ENCODE data around the gene SHB.

The SHB gene

DNA sequence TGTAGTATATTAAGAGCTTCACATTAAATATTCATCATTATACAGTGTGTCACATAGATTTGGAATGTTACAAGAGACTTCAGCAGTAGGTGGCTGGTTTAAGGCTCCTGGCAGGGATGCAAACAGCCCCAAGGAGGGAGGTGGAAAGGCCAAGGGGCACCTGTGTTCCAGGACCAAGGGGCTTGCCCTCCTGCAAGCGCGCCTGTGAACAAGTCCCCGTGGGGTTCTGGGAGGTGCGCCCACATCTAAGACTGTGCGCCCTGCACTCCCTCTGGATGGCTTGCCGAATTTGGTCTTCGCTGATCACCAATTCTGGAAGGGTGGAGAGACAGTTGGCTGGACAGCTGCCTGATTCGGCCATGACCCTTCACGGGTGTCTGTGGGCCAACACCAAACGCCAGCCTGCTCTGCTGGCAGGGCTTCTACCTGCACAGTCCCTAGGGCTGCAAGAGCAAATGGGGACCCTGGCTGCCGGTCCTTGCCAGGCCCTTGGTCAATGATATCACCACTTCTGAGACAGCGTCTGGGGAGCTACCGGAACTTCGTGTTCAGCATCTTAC is 153.0 kb downstream of the SHB start:
- Histone ChIP-seq H3K27ac (replicated peaks; ENCODE audit: low read length) (no peak overlapping the region), H2BK5ac (ENCODE audit: low read length) (no peak overlapping the region), H2BK15ac (ENCODE audit: low read length) (no peak overlapping the region), H3K36me3 (replicated peaks in 1 of 2; ENCODE audit: control insufficient read depth in 2 of 2, insufficient read depth in 2 of 2, low read length in 2 of 2) (no peaks in the 10 kb centered on the region), H3K4me3 (ENCODE audit: low read length in 2 of 2) (no peak overlapping the region), H3K4me2 (ENCODE audit: insufficient read depth, low read length, poor library complexity, severe bottlenecking) (no peak overlapping the region), H3K9me3 (replicated peaks in 1 of 2; ENCODE audit: control insufficient read depth in 2 of 2, insufficient read depth in 1 of 2, low read depth in 1 of 2, low read length in 2 of 2) (no peaks in the 10 kb centered on the region), H3K18ac (ENCODE audit: low read length) (no peak overlapping the region), H4K91ac (ENCODE audit: low read depth, low read length, poor library complexity) (no peak overlapping the region), H3K4me1 (ENCODE audit: control insufficient read depth in 2 of 2, insufficient read depth in 1 of 2, low read depth in 1 of 2, low read length in 2 of 2) (peaks cover 12 to 27% of the 10 kb centered on the region in 2 donors), H3K9ac (ENCODE audit: low read depth, low read length, poor library complexity) (no peak overlapping the region), H3K4ac (ENCODE audit: low read length) (no peak overlapping the region), H4K8ac (ENCODE audit: low read depth, low read length) (no peak overlapping the region), H2BK120ac (ENCODE audit: low read depth, low read length) (no peak overlapping the region), H3K14ac (ENCODE audit: low read length) (no peak overlapping the region), H2AFZ (ENCODE audit: low read length) (no peak overlapping the region), H3K79me1 (ENCODE audit: low read depth, low read length) (peaks cover 1% of the 10 kb centered on the region), H2BK12ac (ENCODE audit: low read length) (no peak overlapping the region), H3K27me3 (ENCODE audit: control insufficient read depth in 3 of 3, insufficient read depth in 3 of 3, low read depth in 1 of 3, low read length in 3 of 3) (no peaks in the 10 kb centered on the region), H2AK5ac (ENCODE audit: low read depth, low read length) (no peak overlapping the region), H3K23ac (ENCODE audit: low read depth, low read length, poor library complexity) (no peak overlapping the region)
- no peak for DNase-seq (ENCODE audit: low spot score)
- no CpG with 5 or more reads among the region's 14 CpGs for WGBS, 2 donors (ENCODE audit: extremely low coverage in 2 of 2, insufficient read length in 2 of 2, insufficient replicate concordance in 1 of 2)

GRCh38 chr9:37914701-37915358 is 154.2 kb downstream of the SHB start:
- no peak overlapping the region for H2BK120ac ChIP-seq (ENCODE audit: low read depth, low read length)
- no peak overlapping the region for H3K4me2 ChIP-seq (ENCODE audit: insufficient read depth, low read length, poor library complexity, severe bottlenecking)
- H3K36me3 ChIP-seq (replicated peaks in 1 of 2; ENCODE audit: control insufficient read depth in 2 of 2, insufficient read depth in 2 of 2, low read length in 2 of 2), result no peaks in the 10 kb centered on the region
- H2AK5ac ChIP-seq (ENCODE audit: low read depth, low read length), result peak overlapping the region; percentile 88
- H2BK5ac ChIP-seq (ENCODE audit: low read length), result no peak overlapping the region
- H3K18ac ChIP-seq (ENCODE audit: low read length), result peak overlapping the region; percentile 66
- no peaks in the 10 kb centered on the region for H3K27me3 ChIP-seq (ENCODE audit: control insufficient read depth in 3 of 3, insufficient read depth in 3 of 3, low read depth in 1 of 3, low read length in 3 of 3)
- peak overlapping the region; percentile 24 for H3K4ac ChIP-seq (ENCODE audit: low read length)
- no peaks in the 10 kb centered on the region for H3K9me3 ChIP-seq (replicated peaks in 1 of 2; ENCODE audit: control insufficient read depth in 2 of 2, insufficient read depth in 1 of 2, low read depth in 1 of 2, low read length in 2 of 2)
- DNase-seq (ENCODE audit: low spot score), result no peak
- H3K14ac ChIP-seq (ENCODE audit: low read length), result no peak overlapping the region
- peak overlapping the region; percentile 67 for H2BK12ac ChIP-seq (ENCODE audit: low read length)
- no peak overlapping the region for H3K9ac ChIP-seq (ENCODE audit: low read depth, low read length, poor library complexity)
- peaks cover 12 to 20% of the 10 kb centered on the region in 2 donors for H3K4me1 ChIP-seq (ENCODE audit: control insufficient read depth in 2 of 2, insufficient read depth in 1 of 2, low read depth in 1 of 2, low read length in 2 of 2)
- H3K79me1 ChIP-seq (ENCODE audit: low read depth, low read length), result peaks cover 1% of the 10 kb centered on the region
- whole genome bisulfite sequencing, 2 donors (ENCODE audit: extremely low coverage in 2 of 2, insufficient read length in 2 of 2, insufficient replicate concordance in 1 of 2), result no CpG with 5 or more reads among the region's 11 CpGs
- H3K27ac ChIP-seq (replicated peaks; ENCODE audit: low read length), result no peak overlapping the region
- no peak overlapping the region for H4K8ac ChIP-seq (ENCODE audit: low read depth, low read length)
- peak overlapping the region; percentile 65 for H2BK15ac ChIP-seq (ENCODE audit: low read length)
- H3K4me3 ChIP-seq (ENCODE audit: low read length in 2 of 2), result no peak overlapping the region
- no peak overlapping the region for H2AFZ ChIP-seq (ENCODE audit: low read length)
- H3K23ac ChIP-seq (ENCODE audit: low read depth, low read length, poor library complexity), result no peak overlapping the region
- H4K91ac ChIP-seq (ENCODE audit: low read depth, low read length, poor library complexity), result peak overlapping the region; percentile 15

GRCh38 chr9:37914154-37914551 is 154.9 kb downstream of the SHB start:
- no peak overlapping the region for H3K9ac ChIP-seq (ENCODE audit: low read depth, low read length, poor library complexity)
- no peaks in the 10 kb centered on the region for H3K9me3 ChIP-seq (replicated peaks in 1 of 2; ENCODE audit: control insufficient read depth in 2 of 2, insufficient read depth in 1 of 2, low read depth in 1 of 2, low read length in 2 of 2)
- peak overlapping the region; percentile 65 for H2BK15ac ChIP-seq (ENCODE audit: low read length)
- no peak overlapping the region for H3K27ac ChIP-seq (replicated peaks; ENCODE audit: low read length)
- H2BK120ac ChIP-seq (ENCODE audit: low read depth, low read length), result no peak overlapping the region
- no peak overlapping the region for H2AFZ ChIP-seq (ENCODE audit: low read length)
- H3K36me3 ChIP-seq (replicated peaks in 1 of 2; ENCODE audit: control insufficient read depth in 2 of 2, insufficient read depth in 2 of 2, low read length in 2 of 2), result no peaks in the 10 kb centered on the region
- H3K23ac ChIP-seq (ENCODE audit: low read depth, low read length, poor library complexity), result no peak overlapping the region
- H3K27me3 ChIP-seq (ENCODE audit: control insufficient read depth in 3 of 3, insufficient read depth in 3 of 3, low read depth in 1 of 3, low read length in 3 of 3), result no peaks in the 10 kb centered on the region
- no peak overlapping the region for H3K4me3 ChIP-seq (ENCODE audit: low read length in 2 of 2)
- H4K91ac ChIP-seq (ENCODE audit: low read depth, low read length, poor library complexity), result no peak overlapping the region
- peak overlapping the region; percentile 35 for H2BK12ac ChIP-seq (ENCODE audit: low read length)
- H2AK5ac ChIP-seq (ENCODE audit: low read depth, low read length), result peak overlapping the region; percentile 88
- peaks cover 1% of the 10 kb centered on the region for H3K79me1 ChIP-seq (ENCODE audit: low read depth, low read length)
- H3K4ac ChIP-seq (ENCODE audit: low read length), result no peak overlapping the region
- WGBS, 2 donors (ENCODE audit: extremely low coverage in 2 of 2, insufficient read length in 2 of 2, insufficient replicate concordance in 1 of 2), result no CpG with 5 or more reads among the region's 8 CpGs
- H3K4me2 ChIP-seq (ENCODE audit: insufficient read depth, low read length, poor library complexity, severe bottlenecking), result no peak overlapping the region
- DNase-seq (ENCODE audit: low spot score), result no peak
- H3K14ac ChIP-seq (ENCODE audit: low read length), result no peak overlapping the region
- H4K8ac ChIP-seq (ENCODE audit: low read depth, low read length), result no peak overlapping the region
- peak overlapping the region; percentile 27 for H2BK5ac ChIP-seq (ENCODE audit: low read length)
- H3K4me1 ChIP-seq (ENCODE audit: control insufficient read depth in 2 of 2, insufficient read depth in 1 of 2, low read depth in 1 of 2, low read length in 2 of 2), result peaks cover 10 to 16% of the 10 kb centered on the region in 2 donors
- H3K18ac ChIP-seq (ENCODE audit: low read length), result peak overlapping the region; percentile 66

GRCh38 chr9:37913480-37914153 is 155.4 kb downstream of the SHB start:
- H3K79me1 ChIP-seq (ENCODE audit: low read depth, low read length), result peaks cover 1% of the 10 kb centered on the region
- H3K4me2 ChIP-seq (ENCODE audit: insufficient read depth, low read length, poor library complexity, severe bottlenecking), result no peak overlapping the region
- no peak overlapping the region for H2BK15ac ChIP-seq (ENCODE audit: low read length)
- no CpG with 5 or more reads among the region's 11 CpGs for WGBS, 2 donors (ENCODE audit: extremely low coverage in 2 of 2, insufficient read length in 2 of 2, insufficient replicate concordance in 1 of 2)
- no peak overlapping the region for H2BK120ac ChIP-seq (ENCODE audit: low read depth, low read length)
- H3K23ac ChIP-seq (ENCODE audit: low read depth, low read length, poor library complexity), result no peak overlapping the region
- peak overlapping the region; percentile 59 for H2BK12ac ChIP-seq (ENCODE audit: low read length)
- H3K9me3 ChIP-seq (replicated peaks in 1 of 2; ENCODE audit: control insufficient read depth in 2 of 2, insufficient read depth in 1 of 2, low read depth in 1 of 2, low read length in 2 of 2), result no peaks in the 10 kb centered on the region
- DNase-seq (ENCODE audit: low spot score), result peak; percentile 90
- H2AK5ac ChIP-seq (ENCODE audit: low read depth, low read length), result peak overlapping the region; percentile 88
- no peak overlapping the region for H3K27ac ChIP-seq (replicated peaks; ENCODE audit: low read length)
- H3K27me3 ChIP-seq (ENCODE audit: control insufficient read depth in 3 of 3, insufficient read depth in 3 of 3, low read depth in 1 of 3, low read length in 3 of 3), result no peaks in the 10 kb centered on the region
- peak overlapping the region; percentile 20 for H2AFZ ChIP-seq (ENCODE audit: low read length)
- H3K36me3 ChIP-seq (replicated peaks in 1 of 2; ENCODE audit: control insufficient read depth in 2 of 2, insufficient read depth in 2 of 2, low read length in 2 of 2), result no peaks in the 10 kb centered on the region
- peak overlapping the region; percentile 27 for H2BK5ac ChIP-seq (ENCODE audit: low read length)
- H3K14ac ChIP-seq (ENCODE audit: low read length), result no peak overlapping the region
- H4K8ac ChIP-seq (ENCODE audit: low read depth, low read length), result no peak overlapping the region
- H3K9ac ChIP-seq (ENCODE audit: low read depth, low read length, poor library complexity), result peak overlapping the region; percentile 24
- H4K91ac ChIP-seq (ENCODE audit: low read depth, low read length, poor library complexity), result no peak overlapping the region
- peaks cover 10 to 13% of the 10 kb centered on the region in 2 donors for H3K4me1 ChIP-seq (ENCODE audit: control insufficient read depth in 2 of 2, insufficient read depth in 1 of 2, low read depth in 1 of 2, low read length in 2 of 2)
- peak overlapping the region; percentile 66 for H3K18ac ChIP-seq (ENCODE audit: low read length)
- no peak overlapping the region for H3K4me3 ChIP-seq (ENCODE audit: low read length in 2 of 2)
- H3K4ac ChIP-seq (ENCODE audit: low read length), result no peak overlapping the region
